Gastroesophageal sphincter (tissue), 3 donors: ENCODE data around the gene HSPBAP1.

Experiments
- CTCF ChIP-seq, 4 experiments: fragments of 200-600 bp in 2 of 4; fragments of 450-650 bp in 2 of 4; sonication (generic) in 1 of 4; IDR thresholded peaks; one replicate each; pipeline ENCODE4 v1.5.1; 2017 to 2019; ENCODE audit warnings: antibody characterized with exemption in 4 of 4, mild to moderate bottlenecking in 2 of 4, moderate library complexity in 2 of 4
- POLR2AphosphoS5 ChIP-seq: sonication (generic); formaldehyde crosslinking; IDR thresholded peaks from one replicate; pipeline ENCODE4 v1.6.1; 2017; ENCODE audit warnings: antibody characterized with exemption

GRCh38 chr3:122730240-122730639, 63.4 kb downstream of the HSPBAP1 start:
- no peak for TF ChIP-seq CTCF (IDR thresholded peaks at IDR 0.05)
- no peak for TF ChIP-seq POLR2AphosphoS5
